ENCODE measurements around the gene PDE3B.
"Not testable (repeated sequence)": the region's sequence is repeated elsewhere in the genome, so short reads cannot be mapped to it uniquely, and the experiment has no call there.

PDE3B gene

GRCh38 chr11:14809466-14809865 is 165.9 kb downstream of the PDE3B start:
- no peak for DNase-seq (ENCODE audit: low read depth in 2 of 2)

- no peak for DNase-seq (ENCODE audit: low read depth in 2 of 2)
Measured at GRCh38 chr11:14812757-14813156, 169.2 kb downstream of the PDE3B start.

- no peak for DNase-seq (ENCODE audit: low read depth in 2 of 2)
Measured at GRCh38 chr11:14813516-14813915, 169.9 kb downstream of the PDE3B start.

- DNase-seq (ENCODE audit: low read depth in 2 of 2), result no peak
Measured at GRCh38 chr11:14818779-14819178, 175.2 kb downstream of the PDE3B start.

GRCh38 chr11:14819596-14819995 is 176.0 kb downstream of the PDE3B start:
- no peak for DNase-seq (ENCODE audit: low read depth in 2 of 2)

- DNase-seq (ENCODE audit: low read depth in 2 of 2), result no peak
Measured at GRCh38 chr11:14821031-14821430, 177.4 kb downstream of the PDE3B start.

- DNase-seq (ENCODE audit: low read depth in 2 of 2), result no peak
Measured at GRCh38 chr11:14826600-14826999, 183.0 kb downstream of the PDE3B start.

- DNase-seq (ENCODE audit: low read depth in 2 of 2), result no peak
Measured at GRCh38 chr11:14835496-14836492, 192.2 kb downstream of the PDE3B start.

- no peak for DNase-seq (ENCODE audit: low read depth in 2 of 2)
Measured at GRCh38 chr11:14842002-14842401, 198.4 kb downstream of the PDE3B start.

- DNase-seq (ENCODE audit: low read depth in 2 of 2), result no peak
Measured at GRCh38 chr11:14852571-14853177, 209.1 kb downstream of the PDE3B start.

- no peak for DNase-seq (ENCODE audit: low read depth in 2 of 2)
Measured at GRCh38 chr11:14854057-14854456, 210.5 kb downstream of the PDE3B start.

- DNase-seq (ENCODE audit: low read depth in 2 of 2), result no peak
Measured at GRCh38 chr11:14855890-14856289, 212.3 kb downstream of the PDE3B start.

GRCh38 chr11:14857621-14858020 is 214.0 kb downstream of the PDE3B start:
- no peak for DNase-seq (ENCODE audit: low read depth in 2 of 2)

- DNase-seq (ENCODE audit: low read depth in 2 of 2), result no peak
Measured at GRCh38 chr11:14858404-14858803, 214.8 kb downstream of the PDE3B start.

- no peak for DNase-seq (ENCODE audit: low read depth in 2 of 2)
Measured at GRCh38 chr11:14860511-14860910, 216.9 kb downstream of the PDE3B start.

- DNase-seq (ENCODE audit: low read depth in 2 of 2), result no peak
Measured at GRCh38 chr11:14861680-14862079, 218.1 kb downstream of the PDE3B start.

- not testable (repeated sequence) for DNase-seq (ENCODE audit: low read depth in 2 of 2)
Measured at GRCh38 chr11:14863775-14864174, 220.2 kb downstream of the PDE3B start.

- DNase-seq (ENCODE audit: low read depth in 2 of 2), result no peak
Measured at GRCh38 chr11:14872032-14872431, 228.4 kb downstream of the PDE3B start.

- DNase-seq (ENCODE audit: low read depth in 2 of 2), result no peak
Measured at GRCh38 chr11:14873632-14874031, 230.0 kb downstream of the PDE3B start.

- no peak for DNase-seq (ENCODE audit: low read depth in 2 of 2)
Measured at GRCh38 chr11:14875163-14875562, 231.6 kb downstream of the PDE3B start.

- DNase-seq (ENCODE audit: low read depth in 2 of 2), result no peak
Measured at GRCh38 chr11:14881576-14882193, 238.1 kb downstream of the PDE3B start.

GRCh38 chr11:14882196-14882595 is 238.6 kb downstream of the PDE3B start:
- no peak for DNase-seq (ENCODE audit: low read depth in 2 of 2)

GRCh38 chr11:14883683-14884082 is 240.1 kb downstream of the PDE3B start:
- not testable (repeated sequence) for DNase-seq (ENCODE audit: low read depth in 2 of 2)

Data from activated CD8-positive, alpha-beta memory T cell treated with anti-CD3 and anti-CD28 coated beads for 4 hours (primary cell).